Measurements from ENCODE around the gene YIF1A. TPM values are rescaled to one million over a fixed set of nuclear protein-coding genes. Genes with fewer than 3 reads are reported as not detected.

The YIF1A gene
- total RNA-seq, 3 donors from 2014 or later: 56.8 to 61.4 (median 57.7) TPM

- intact Hi-C loops (cut with DNase I; ENCODE audit: low total_unique reads): no loop called here
- no peak overlapping the region for H3K4me3 ChIP-seq
- no peaks in the 10 kb centered on the region for H3K27me3 ChIP-seq
- TF ChIP-seq CTCF (IDR thresholded peaks at IDR 0.05): no peak
- TF ChIP-seq POLR2A (IDR thresholded peaks at IDR 0.05): no peak
- no peak for TF ChIP-seq POLR2AphosphoS5 (IDR thresholded peaks at IDR 0.05)
- no peaks in the 10 kb centered on the region for H3K9me3 ChIP-seq
- no peaks in the 10 kb centered on the region for H3K36me3 ChIP-seq
- no peak for DNase-seq (ENCODE audit: low spot score in 2 of 2)
- peak overlapping the region in 1 of 2 donors; percentile 91 for H3K27ac ChIP-seq
- peaks cover 0 to 3% of the 10 kb centered on the region in 2 donors for H3K4me1 ChIP-seq
Measured at GRCh38 chr11:66328031-66328301, 39.0 kb upstream of the YIF1A start.

- Histone ChIP-seq H3K27me3 (no peaks in the 10 kb centered on the region), H3K9me3 (no peaks in the 10 kb centered on the region), H3K4me3 (no peak overlapping the region), H3K4me1 (peaks cover 0 to 3% of the 10 kb centered on the region in 2 donors), H3K27ac (peak overlapping the region; percentile 51 to 91), H3K36me3 (no peaks in the 10 kb centered on the region)
- intact Hi-C loops (cut with DNase I; ENCODE audit: low total_unique reads): no loop called here
- no peak for DNase-seq (ENCODE audit: low spot score in 2 of 2)
- TF ChIP-seq POLR2AphosphoS5 (IDR thresholded peaks at IDR 0.05): no peak
- TF ChIP-seq CTCF (IDR thresholded peaks at IDR 0.05): no peak
- no peak for TF ChIP-seq POLR2A (IDR thresholded peaks at IDR 0.05)
Measured at GRCh38 chr11:66327171-66328030, 38.5 kb upstream of the YIF1A start.

GRCh38 chr11:66326261-66327111 lies 37.5 kb upstream of the YIF1A start:
- peaks cover 3% of the 10 kb centered on the region in 2 donors for H3K4me1 ChIP-seq
- H3K9me3 ChIP-seq: no peaks in the 10 kb centered on the region
- no peak overlapping the region for H3K4me3 ChIP-seq
- no peak for DNase-seq (ENCODE audit: low spot score in 2 of 2)
- no peaks in the 10 kb centered on the region for H3K27me3 ChIP-seq
- no peak for TF ChIP-seq CTCF (IDR thresholded peaks at IDR 0.05)
- no peak for TF ChIP-seq POLR2A (IDR thresholded peaks at IDR 0.05)
- no peak for TF ChIP-seq POLR2AphosphoS5 (IDR thresholded peaks at IDR 0.05)
- peak overlapping the region; percentile 51 to 91 for H3K27ac ChIP-seq
- no peaks in the 10 kb centered on the region for H3K36me3 ChIP-seq
- intact Hi-C loops (cut with DNase I; ENCODE audit: low total_unique reads): no loop called here

GRCh38 chr11:66325263-66325671 lies 36.3 kb upstream of the YIF1A start:
- Histone ChIP-seq H3K9me3 (no peaks in the 10 kb centered on the region), H3K36me3 (no peaks in the 10 kb centered on the region), H3K4me3 (no peak overlapping the region), H3K27me3 (no peaks in the 10 kb centered on the region), H3K27ac (peak overlapping the region in 1 of 2 donors; percentile 91), H3K4me1 (peaks cover 3% of the 10 kb centered on the region in 2 donors)
- intact Hi-C loops (cut with DNase I; ENCODE audit: low total_unique reads): loop anchor here (1.0 kb wide), 1 partner anchor 33 kb away; no protein-coding TSS in a partner anchor
- TF ChIP-seq POLR2A (IDR thresholded peaks at IDR 0.05) (no peak), POLR2AphosphoS5 (IDR thresholded peaks at IDR 0.05) (no peak), CTCF (IDR thresholded peaks at IDR 0.05) (no peak)
- DNase-seq (ENCODE audit: low spot score in 2 of 2): no peak

GRCh38 chr11:66324664-66325063 lies 35.7 kb upstream of the YIF1A start:
- no peak for DNase-seq (ENCODE audit: low spot score in 2 of 2)
- no peaks in the 10 kb centered on the region for H3K27me3 ChIP-seq
- no peak for TF ChIP-seq POLR2AphosphoS5 (IDR thresholded peaks at IDR 0.05)
- TF ChIP-seq POLR2A (IDR thresholded peaks at IDR 0.05): no peak
- TF ChIP-seq CTCF (IDR thresholded peaks at IDR 0.05): no peak
- H3K36me3 ChIP-seq: no peaks in the 10 kb centered on the region
- intact Hi-C loops (cut with DNase I; ENCODE audit: low total_unique reads): loop anchor here (1.0 kb wide), 1 partner anchor 32 kb away; no protein-coding TSS in a partner anchor
- no peaks in the 10 kb centered on the region for H3K9me3 ChIP-seq
- H3K27ac ChIP-seq: peak overlapping the region in 1 of 2 donors; percentile 91
- peaks cover 3% of the 10 kb centered on the region in 2 donors for H3K4me1 ChIP-seq
- H3K4me3 ChIP-seq: no peak overlapping the region
